PC-9 (cell line): ENCODE data around the gene CC2D2A. TPM values are rescaled to one million over a fixed set of nuclear protein-coding genes. Genes with fewer than 3 reads are reported as not detected.

Experiments
- BruUV-seq: library from RNA; stranded (reverse); fragments of 400-500 nt; replicated peaks from 2 replicates; lab custom pipeline; 2021; lab: Mats Ljungman, UMichigan
- CTCF ChIA-PET: fragments of 300-600 bp; sonication (Branson Sonifier 250); formaldehyde crosslinking; loops from one replicate; lab custom pipeline; 2022; ENCODE audit warnings: antibody characterized with exemption; lab: Charles Lee
- POLR2A ChIA-PET: fragments of 300-600 bp; sonication (Branson Sonifier 250); formaldehyde crosslinking; loops from one replicate; lab custom pipeline; 2022; ENCODE audit warnings: antibody characterized with exemption; ENCODE audit not compliant: unreplicated experiment; lab: Charles Lee
- DNase-seq, 2 experiments: peaks; one replicate each; pipeline versions ENCODE4 v3.0.0 to v3.0.0-alpha.2; 2015 to 2022; ENCODE audit warnings: mixed read lengths in 1 of 2
- H2AFZ ChIP-seq: fragments of 200-600 bp; sonication (generic); 2 replicates; pipeline ENCODE4 v1.8.1; 2017; ENCODE audit warnings: antibody characterized with exemption
- H3F3A ChIP-seq: fragments of 200-600 bp; sonication (generic); 2 replicates; pipeline ENCODE4 v1.8.1; 2017; ENCODE audit warnings: antibody characterized with exemption, mild to moderate bottlenecking, low read depth; ENCODE audit not compliant: insufficient read depth
- H3K27ac ChIP-seq: fragments of 200-600 bp; sonication (generic); 2 replicates; pipeline ENCODE4 v1.6.1; 2016; ENCODE audit warnings: mixed run types
- H3K27me3 ChIP-seq: fragments of 200-600 bp; sonication (generic); 2 replicates; pipeline ENCODE4 v1.6.1; 2016; ENCODE audit warnings: low read depth, mixed run types; ENCODE audit not compliant: insufficient read depth
- H3K36me3 ChIP-seq: fragments of 200-600 bp; sonication (generic); 2 replicates; pipeline ENCODE4 v1.6.1; 2016; ENCODE audit warnings: low read depth, mixed run types
- H3K4me1 ChIP-seq: fragments of 200-600 bp; sonication (generic); replicated peaks from 2 replicates; pipeline ENCODE4 v1.6.1; 2016; ENCODE audit warnings: mixed run types; ENCODE audit not compliant: insufficient read depth
- H3K4me2 ChIP-seq: fragments of 200-600 bp; sonication (generic); 2 replicates; pipeline ENCODE4 v1.6.1; 2017; ENCODE audit warnings: mixed run types
- H3K4me3 ChIP-seq: fragments of 200-600 bp; sonication (generic); 2 replicates; pipeline ENCODE4 v1.6.1; 2016; ENCODE audit warnings: mixed run types
- H3K79me2 ChIP-seq: fragments of 200-600 bp; sonication (generic); 2 replicates; pipeline ENCODE4 v1.6.1; 2017; ENCODE audit warnings: low read depth, mixed run types
- H3K9me2 ChIP-seq: fragments of 200-600 bp; sonication (generic); 2 replicates; pipeline ENCODE4 v1.8.1; 2017; ENCODE audit warnings: mild to moderate bottlenecking; ENCODE audit not compliant: insufficient read depth
- H3K9me3 ChIP-seq: fragments of 200-600 bp; sonication (generic); 2 replicates; pipeline ENCODE4 v1.8.1; 2016; ENCODE audit warnings: low read depth; ENCODE audit not compliant: insufficient read depth
- H4K20me1 ChIP-seq: fragments of 200-600 bp; sonication (generic); 2 replicates; pipeline ENCODE4 v1.8.1; 2017; ENCODE audit not compliant: insufficient read depth
- CTCF ChIP-seq: fragments of 200-600 bp; sonication (generic); conservative IDR thresholded peaks from 2 replicates; pipeline ENCODE4 v1.6.1; 2017; ENCODE audit warnings: mixed run types, antibody characterized with exemption, mild to moderate bottlenecking, moderate library complexity
- EZH2 ChIP-seq: fragments of 200-600 bp; sonication (generic); IDR thresholded peaks from 2 replicates; pipeline ENCODE4 v1.8.0; 2017; ENCODE audit warnings: antibody characterized with exemption, low read depth
- intact Hi-C: fragments of 100-400 bp; cut with micrococcal nuclease; formaldehyde crosslinking; loops from one replicate; pipeline ENCODE4 v1.10.0; 2022; ENCODE audit not compliant: unreplicated experiment
- total RNA-seq: library from RNA; stranded (reverse); gene quantifications from 2 replicates; pipeline ENCODE4 v1.2.3, GENCODE V29; 2021

The CC2D2A gene
- total RNA-seq, 1 experiment from 2014 or later: 6.9 TPM

GRCh38 chr4:15482842-15483241 is 13.2 kb downstream of the CC2D2A start:
- no peaks in the 10 kb centered on the region for H3K4me1 ChIP-seq
- H3K9me2 ChIP-seq: no peaks in the 10 kb centered on the region
- H3F3A ChIP-seq: no peaks in the 10 kb centered on the region
- no peaks in the 10 kb centered on the region for H3K36me3 ChIP-seq
- H3K27ac ChIP-seq: no peak overlapping the region
- ChIA-PET CTCF (no interaction called here), POLR2A (no interaction called here)
- no peaks in the 10 kb centered on the region for H3K9me3 ChIP-seq
- no peak overlapping the region for H3K4me2 ChIP-seq
- intact Hi-C loops: no loop called here
- no TSS peak for BruUV-seq
- H3K79me2 ChIP-seq: no peaks in the 10 kb centered on the region
- H4K20me1 ChIP-seq: no peaks in the 10 kb centered on the region
- no peaks in the 10 kb centered on the region for H3K27me3 ChIP-seq
- DNase-seq: no peak
- no peak overlapping the region for H3K4me3 ChIP-seq
- TF ChIP-seq CTCF (no peak), EZH2 (no peak)
- no peak overlapping the region for H2AFZ ChIP-seq

- H3K9me2 ChIP-seq: no peaks in the 10 kb centered on the region
- H3K4me1 ChIP-seq: no peaks in the 10 kb centered on the region
- H3K36me3 ChIP-seq: no peaks in the 10 kb centered on the region
- H3K4me2 ChIP-seq: no peak overlapping the region
- H3K27me3 ChIP-seq: no peaks in the 10 kb centered on the region
- H2AFZ ChIP-seq: no peak overlapping the region
- no peaks in the 10 kb centered on the region for H3F3A ChIP-seq
- no peaks in the 10 kb centered on the region for H3K79me2 ChIP-seq
- no peaks in the 10 kb centered on the region for H4K20me1 ChIP-seq
- no TSS peak for BruUV-seq
- ChIA-PET POLR2A (no interaction called here), CTCF (no interaction called here)
- H3K9me3 ChIP-seq: no peaks in the 10 kb centered on the region
- H3K27ac ChIP-seq: no peak overlapping the region
- intact Hi-C loops: no loop called here
- TF ChIP-seq CTCF: no peak
- no peak for TF ChIP-seq EZH2
- DNase-seq: no peak
- no peak overlapping the region for H3K4me3 ChIP-seq
These were observed 18.5 kb downstream of the CC2D2A start for GRCh38 chr4:15488136-15488535.

GRCh38 chr4:15488658-15489470 is 19.2 kb downstream of the CC2D2A start:
- no peaks in the 10 kb centered on the region for H3K36me3 ChIP-seq
- H3K79me2 ChIP-seq: no peaks in the 10 kb centered on the region
- no peak overlapping the region for H3K4me2 ChIP-seq
- ChIA-PET CTCF (no interaction called here), POLR2A (no interaction called here)
- H3K9me3 ChIP-seq: no peaks in the 10 kb centered on the region
- no peak overlapping the region for H3K4me3 ChIP-seq
- no TSS peak for BruUV-seq
- TF ChIP-seq CTCF (no peak), EZH2 (no peak)
- no peaks in the 10 kb centered on the region for H3F3A ChIP-seq
- intact Hi-C loops: no loop called here
- H4K20me1 ChIP-seq: no peaks in the 10 kb centered on the region
- no peak overlapping the region for H3K27ac ChIP-seq
- DNase-seq: no peak
- H3K4me1 ChIP-seq: no peaks in the 10 kb centered on the region
- no peaks in the 10 kb centered on the region for H3K27me3 ChIP-seq
- H3K9me2 ChIP-seq: no peaks in the 10 kb centered on the region
- H2AFZ ChIP-seq: no peak overlapping the region
